IPS-18c (cell line): ENCODE data around the gene INTS11.

Source experiments
- H3K4me3 ChIP-seq: 2 replicates; pipeline ENCODE4 v1.7.0; 2013; ENCODE audit warnings: low read depth, mild to moderate bottlenecking, low read length, moderate library complexity; ENCODE audit not compliant: insufficient read depth
- H3K9me3 ChIP-seq: one replicate; pipeline ENCODE4 v1.6.1; 2013; ENCODE audit warnings: mild to moderate bottlenecking, low read length, moderate library complexity; ENCODE audit not compliant: control insufficient read depth, insufficient read depth

INTS11 gene

DNA sequence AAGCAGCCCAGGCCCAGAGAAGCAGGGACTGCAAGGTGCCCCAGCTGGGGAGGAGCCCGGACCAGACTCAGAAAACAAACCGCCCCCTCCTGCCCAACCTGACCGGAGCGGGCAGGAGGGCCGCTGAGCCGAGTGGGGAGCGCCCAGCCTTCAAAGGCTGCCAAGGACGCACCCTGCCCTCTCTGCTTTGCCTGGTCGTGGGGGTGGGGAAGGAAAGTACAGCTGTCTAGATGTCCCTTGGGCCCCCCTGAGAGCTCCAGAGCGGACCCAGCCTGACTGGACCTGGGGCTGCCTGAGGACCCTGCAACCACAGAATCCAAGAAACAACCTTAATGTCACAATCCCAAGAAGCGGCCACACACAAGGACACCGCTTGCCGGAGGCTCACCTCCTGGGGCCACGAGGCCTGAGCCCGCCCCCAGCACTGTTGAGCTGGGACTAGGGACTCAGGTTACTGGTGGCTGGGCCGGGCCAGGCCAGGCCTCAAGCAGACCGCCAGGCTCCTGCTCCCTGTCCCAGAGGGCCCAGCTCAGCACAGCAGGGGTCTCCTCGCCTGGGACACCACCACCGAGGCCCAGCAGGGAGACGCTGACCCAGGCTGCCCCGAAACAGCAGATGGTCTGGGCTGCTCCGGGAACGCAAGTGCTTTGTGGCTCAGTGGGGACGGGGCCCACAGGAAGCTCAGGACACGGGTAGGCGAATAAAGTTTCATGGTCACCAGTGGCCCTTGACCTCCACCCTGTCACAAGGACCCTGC, 23.4 kb upstream of the INTS11 start:
- Histone ChIP-seq H3K9me3 (peaks cover 3% of the 10 kb centered on the region), H3K4me3 (peak overlapping the region; percentile 74)

GRCh38 chr1:1347026-1347595, 22.7 kb upstream of the INTS11 start:
- peak overlapping the region; percentile 74 for H3K4me3 ChIP-seq
- peaks cover 3% of the 10 kb centered on the region for H3K9me3 ChIP-seq

DNA sequence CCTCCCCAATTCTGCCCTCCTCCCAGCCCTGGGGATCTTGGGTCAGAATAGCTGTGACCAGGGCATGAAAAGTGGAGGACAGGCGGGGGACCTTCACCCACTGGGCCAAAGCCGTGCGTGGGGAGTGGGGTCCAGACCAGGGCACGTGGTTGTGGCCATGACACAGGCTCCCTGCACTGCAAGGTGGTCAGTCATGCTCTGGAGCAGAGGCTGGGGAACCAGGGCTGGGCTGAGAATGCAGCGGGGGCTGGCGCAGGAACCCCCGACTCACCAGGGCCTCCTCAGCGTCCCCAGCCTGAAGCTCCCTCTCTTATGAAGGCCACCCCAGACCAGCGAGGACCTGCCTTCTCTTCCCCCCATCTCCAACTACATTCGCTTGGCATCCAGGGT, 22.0 kb upstream of the INTS11 start:
- Histone ChIP-seq H3K9me3 (peaks cover 3% of the 10 kb centered on the region), H3K4me3 (no peak overlapping the region)

DNA sequence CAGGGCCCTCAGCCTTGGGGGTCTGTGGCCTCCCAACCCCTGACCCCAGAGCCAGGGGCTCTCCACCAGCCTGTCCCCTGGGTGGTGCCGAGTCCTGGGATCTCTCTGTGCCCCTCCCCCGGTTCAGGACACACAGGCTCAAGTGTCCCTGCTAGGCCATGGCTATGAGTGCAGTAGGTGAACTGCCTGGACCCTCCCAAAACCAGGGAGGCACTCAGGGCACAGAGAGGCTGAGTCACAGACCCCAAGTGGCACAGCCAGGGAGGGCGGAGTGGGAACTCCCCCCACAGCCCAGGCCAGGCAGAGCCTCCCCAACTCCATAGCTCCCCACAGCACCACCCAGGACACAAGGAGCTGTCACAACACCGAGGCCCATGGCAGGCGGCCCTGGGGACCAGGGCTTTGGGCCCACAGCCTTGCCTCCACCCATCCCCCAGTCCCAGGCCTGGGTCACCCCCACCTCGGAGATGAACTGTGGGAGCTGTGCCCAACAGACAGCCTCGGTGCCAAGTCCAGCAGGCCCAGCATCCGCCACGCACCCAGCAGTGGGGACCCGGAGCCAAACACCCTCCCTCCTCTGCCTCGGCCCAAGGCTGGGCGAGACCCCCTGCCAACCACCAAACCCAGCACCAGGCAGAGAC, 21.5 kb upstream of the INTS11 start:
- H3K9me3 ChIP-seq = peaks cover 3% of the 10 kb centered on the region
- no peak overlapping the region for H3K4me3 ChIP-seq

DNA sequence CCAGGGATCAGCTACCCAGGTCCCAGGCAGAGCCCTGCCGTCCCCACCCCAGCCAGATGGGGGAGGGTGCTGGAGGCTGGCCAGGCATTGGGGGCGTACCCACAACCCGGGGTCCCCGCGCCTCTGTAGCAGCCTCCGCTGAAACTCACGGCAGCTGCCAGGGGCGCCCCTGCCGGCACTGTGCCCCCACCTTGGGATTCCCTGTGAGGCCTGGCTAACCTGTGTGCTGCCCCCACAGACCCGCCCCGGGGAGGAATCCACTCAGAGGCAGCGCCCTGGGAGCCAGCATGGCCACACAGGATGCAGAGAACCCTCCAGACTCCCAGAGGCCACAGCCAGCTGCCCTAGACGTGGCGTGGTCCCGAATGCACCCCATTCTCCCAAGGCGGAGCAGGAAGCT, 20.9 kb upstream of the INTS11 start:
- H3K9me3 ChIP-seq = peaks cover 3% of the 10 kb centered on the region
- H3K4me3 ChIP-seq = no peak overlapping the region

DNA sequence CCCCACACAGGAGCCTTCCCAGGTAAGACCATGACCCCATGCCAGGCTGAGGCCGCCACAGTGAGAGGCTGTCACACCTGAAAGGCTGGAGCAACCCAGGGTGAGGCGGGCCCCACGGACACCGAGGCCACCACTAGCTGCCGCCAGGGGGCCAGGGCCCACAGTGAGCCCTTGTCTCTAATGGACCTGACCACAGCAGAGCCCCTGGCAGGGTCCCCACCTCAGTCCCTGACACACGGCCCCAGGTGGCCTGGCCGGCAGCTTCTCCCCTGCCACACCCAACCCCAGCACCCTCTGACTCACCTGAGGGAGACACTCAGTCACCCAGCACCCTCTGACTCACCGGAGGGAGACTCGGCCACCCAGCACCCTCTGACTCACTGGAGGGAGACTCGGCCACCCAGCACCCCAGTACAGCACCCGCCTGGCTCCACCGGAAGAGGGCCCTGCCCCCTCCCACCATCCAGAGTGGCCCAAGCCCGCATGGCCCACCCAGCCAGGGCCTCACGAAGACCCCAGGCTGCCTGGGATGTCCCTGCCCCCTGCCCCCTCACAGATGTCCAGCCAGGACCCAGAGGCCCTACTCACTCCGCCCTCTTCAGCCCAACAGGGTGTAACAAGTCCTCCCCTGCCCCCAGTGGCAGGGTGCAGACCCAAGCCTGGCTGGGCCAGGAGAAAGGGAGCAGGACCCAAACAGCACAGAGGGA, 20.3 kb upstream of the INTS11 start:
- no peak overlapping the region for H3K4me3 ChIP-seq
- H3K9me3 ChIP-seq = peaks cover 3% of the 10 kb centered on the region

DNA sequence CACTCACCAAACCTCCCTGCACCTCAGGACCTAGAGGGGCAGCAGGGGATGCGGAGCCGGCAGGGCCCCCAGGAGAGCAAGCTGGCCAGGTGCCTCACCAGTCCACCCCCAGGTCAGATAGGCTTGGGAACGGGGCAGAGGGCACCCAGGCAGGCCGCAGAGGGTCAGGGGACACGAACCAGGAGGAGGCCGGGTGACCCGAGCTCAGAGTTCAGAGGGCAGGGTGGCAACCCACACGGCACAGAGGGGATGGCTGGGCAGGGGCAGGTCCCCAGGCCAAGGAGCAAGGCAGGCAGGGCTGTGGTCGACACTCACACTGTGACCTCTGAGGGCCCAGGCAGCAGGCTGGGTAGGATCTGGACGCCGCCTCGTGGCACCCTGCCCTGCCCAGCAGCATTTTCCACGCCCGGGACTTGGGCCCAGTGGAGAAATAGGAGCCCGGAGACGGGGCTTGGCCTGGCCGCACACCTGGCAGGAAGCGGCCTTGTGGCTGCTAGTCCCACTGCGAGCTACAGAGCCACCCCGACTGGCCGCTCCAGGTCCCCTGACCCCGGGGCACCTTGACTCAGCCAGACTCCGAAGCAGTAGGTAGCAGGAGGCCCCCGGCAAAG, 19.5 kb upstream of the INTS11 start:
- H3K9me3 ChIP-seq = no peaks in the 10 kb centered on the region
- H3K4me3 ChIP-seq = no peak overlapping the region

- H3K9me3 ChIP-seq = no peaks in the 10 kb centered on the region
- no peak overlapping the region for H3K4me3 ChIP-seq
These were observed 18.2 kb upstream of the INTS11 start for GRCh38 chr1:1342584-1343115.

GRCh38 chr1:1342061-1342562, 17.7 kb upstream of the INTS11 start:
- Histone ChIP-seq H3K4me3 (no peak overlapping the region), H3K9me3 (no peaks in the 10 kb centered on the region)

DNA sequence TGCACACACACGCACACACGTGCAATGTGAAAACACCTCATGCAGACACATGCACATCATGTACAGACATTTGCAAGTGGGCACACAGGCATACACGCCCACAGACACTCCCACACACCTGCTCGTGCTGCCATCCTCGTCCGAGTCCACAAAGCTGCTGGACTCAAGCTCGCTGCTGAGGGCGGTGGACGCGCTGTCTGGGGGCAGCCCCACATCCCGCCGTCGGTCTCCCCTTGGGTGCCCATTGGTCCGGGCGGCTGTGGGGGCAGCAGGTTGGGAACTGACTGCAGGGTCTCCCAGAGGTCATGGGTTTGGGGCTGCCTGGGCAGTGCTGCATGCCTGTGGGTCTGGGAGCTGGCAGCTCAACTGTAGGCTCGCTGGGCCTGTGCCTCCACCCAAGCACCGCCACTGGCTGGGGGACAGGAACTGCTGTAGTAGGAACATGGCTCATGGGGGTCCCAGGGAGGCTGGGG, 17.1 kb upstream of the INTS11 start:
- Histone ChIP-seq H3K9me3 (no peaks in the 10 kb centered on the region), H3K4me3 (no peak overlapping the region)

DNA sequence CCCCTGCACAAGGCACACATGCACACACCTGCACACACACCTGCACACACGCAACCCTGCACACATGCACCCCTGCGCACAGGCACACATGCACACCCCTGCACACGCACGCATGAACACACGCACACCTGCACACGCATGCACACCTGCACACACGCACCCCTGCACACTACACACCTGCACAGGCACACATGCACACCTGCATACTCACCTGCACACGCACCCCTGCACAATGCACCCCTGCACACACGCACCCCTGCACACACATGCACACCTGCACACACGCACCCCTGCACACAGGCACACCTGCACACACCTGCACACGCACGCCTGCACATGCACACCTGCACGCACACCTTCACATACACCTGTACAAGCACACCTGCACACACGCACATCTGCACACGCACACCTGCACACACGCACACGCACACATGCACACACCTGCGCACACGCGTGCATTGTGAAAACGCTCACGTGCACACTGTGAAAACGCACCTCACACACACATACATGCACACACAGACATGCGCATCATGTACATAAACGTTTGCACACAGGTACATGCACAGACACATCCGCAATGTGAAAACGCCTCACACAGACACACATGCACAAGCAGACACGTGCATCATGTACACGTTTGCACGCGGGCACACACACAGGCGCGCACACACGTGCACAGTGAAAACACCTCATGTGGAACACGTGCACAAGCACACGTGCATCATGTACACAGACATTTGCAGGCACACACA, 16.5 kb upstream of the INTS11 start:
- no peaks in the 10 kb centered on the region for H3K9me3 ChIP-seq

DNA sequence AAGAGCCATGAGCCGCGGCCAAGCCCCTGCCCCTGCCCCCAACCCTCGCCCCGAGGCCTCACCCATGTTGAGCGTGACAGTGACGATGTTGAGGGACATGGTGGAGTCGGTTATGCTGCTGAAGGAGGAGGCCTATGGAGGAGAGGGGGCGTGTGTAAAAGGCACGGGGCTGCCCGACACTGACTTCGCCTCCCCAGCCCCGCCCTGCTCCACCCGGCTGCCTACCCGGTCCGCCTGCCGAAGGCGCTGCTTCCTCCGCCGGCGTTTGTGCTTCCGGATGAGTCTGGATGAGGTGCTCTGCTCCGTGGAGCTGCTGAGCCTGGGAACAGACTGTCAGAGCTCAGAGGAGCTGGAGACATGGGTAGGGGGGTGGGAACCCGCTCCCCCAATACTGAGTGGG, 15.7 kb upstream of the INTS11 start:
- H3K4me3 ChIP-seq = no peak overlapping the region
- H3K9me3 ChIP-seq = no peaks in the 10 kb centered on the region

More for the DNA sequence above, 16.5 kb upstream of the INTS11 start:
- H3K4me3 ChIP-seq = no peak overlapping the region

- Histone ChIP-seq H3K9me3 (no peaks in the 10 kb centered on the region), H3K4me3 (no peak overlapping the region)
These were observed 13.8 kb upstream of the INTS11 start for GRCh38 chr1:1338278-1338677.

GRCh38 chr1:1337793-1338147, 13.3 kb upstream of the INTS11 start:
- no peaks in the 10 kb centered on the region for H3K9me3 ChIP-seq
- H3K4me3 ChIP-seq = no peak overlapping the region

DNA sequence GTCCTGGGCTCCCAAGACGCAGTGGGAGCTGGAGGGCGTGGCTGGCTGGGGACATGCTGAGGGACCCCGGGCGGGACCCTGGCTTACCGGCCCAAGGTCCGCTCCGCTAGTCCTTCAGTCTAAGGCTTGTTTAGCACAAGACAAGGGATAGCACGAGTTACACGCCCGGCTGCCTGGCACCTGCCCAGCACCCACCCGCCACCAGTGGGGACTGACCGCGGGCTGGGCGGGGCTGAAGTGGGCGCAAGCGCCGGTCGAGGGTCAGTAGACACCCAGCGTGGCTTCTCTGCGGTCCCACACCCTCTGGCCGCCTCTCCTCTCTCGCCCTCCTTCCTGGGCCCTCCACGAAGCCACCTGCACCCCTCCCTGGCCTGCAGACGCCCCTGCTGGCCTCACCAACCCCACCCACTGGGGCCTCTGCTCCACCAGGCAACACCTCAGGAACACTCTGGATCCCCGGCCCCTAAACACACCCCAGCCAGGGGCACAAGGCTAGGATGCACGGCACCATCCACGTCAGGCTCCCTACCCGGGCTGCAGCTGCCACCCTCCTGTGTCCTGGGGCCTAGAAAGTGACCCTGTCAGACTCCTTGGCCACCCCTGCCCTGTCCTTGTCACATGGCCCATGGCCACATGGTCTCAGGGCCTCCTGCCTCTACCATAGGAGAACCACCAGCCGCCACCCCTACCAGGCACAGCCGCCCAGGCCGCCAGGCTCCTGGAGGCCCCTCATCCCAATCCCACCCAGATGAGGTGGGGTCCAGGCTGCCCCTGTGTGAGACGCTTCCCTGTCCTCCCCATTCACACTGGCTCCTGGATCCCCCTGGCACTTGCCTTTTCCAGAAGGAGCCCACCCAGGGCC, 12.7 kb upstream of the INTS11 start:
- Histone ChIP-seq H3K9me3 (no peaks in the 10 kb centered on the region), H3K4me3 (no peak overlapping the region)

DNA sequence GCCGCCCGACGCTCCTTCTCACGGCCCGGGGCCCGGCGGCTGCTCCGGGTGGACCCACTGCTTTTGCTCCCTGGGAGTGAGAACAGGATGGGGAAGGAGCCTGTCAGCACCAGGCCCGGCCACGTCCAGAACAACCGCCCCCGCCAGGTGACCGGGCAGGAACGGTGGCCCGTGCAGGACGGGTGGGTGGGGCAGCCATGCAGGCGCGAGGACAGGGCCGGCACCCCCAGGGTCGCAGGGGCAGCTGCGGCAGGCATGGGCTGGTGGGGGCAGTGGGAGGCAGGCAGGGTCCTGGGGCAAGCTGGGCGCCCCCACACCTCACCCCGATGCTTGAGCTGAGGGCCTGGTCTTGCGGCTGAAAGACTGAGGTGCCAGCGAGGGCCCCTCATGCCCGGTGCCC, 12.0 kb upstream of the INTS11 start:
- Histone ChIP-seq H3K9me3 (no peaks in the 10 kb centered on the region), H3K4me3 (no peak overlapping the region)
